Stimulated activated CD8-positive, alpha-beta memory T cell treated with anti-CD3 and anti-CD28 coated beads, Interleukin-15, amount 100 ng/mL, for 4 hours (primary cell): ENCODE measurements around the gene RHNO1.

Source experiments
- DNase-seq, 2 donors: peaks; one replicate each; pipeline ENCODE4 v3.0.0-alpha.2; 2020; ENCODE audit warnings: low read depth in 2 of 2

RHNO1 gene

GRCh38 chr12:2902272-2902880 is 25.4 kb downstream of the RHNO1 start:
- no peak for DNase-seq

DNA sequence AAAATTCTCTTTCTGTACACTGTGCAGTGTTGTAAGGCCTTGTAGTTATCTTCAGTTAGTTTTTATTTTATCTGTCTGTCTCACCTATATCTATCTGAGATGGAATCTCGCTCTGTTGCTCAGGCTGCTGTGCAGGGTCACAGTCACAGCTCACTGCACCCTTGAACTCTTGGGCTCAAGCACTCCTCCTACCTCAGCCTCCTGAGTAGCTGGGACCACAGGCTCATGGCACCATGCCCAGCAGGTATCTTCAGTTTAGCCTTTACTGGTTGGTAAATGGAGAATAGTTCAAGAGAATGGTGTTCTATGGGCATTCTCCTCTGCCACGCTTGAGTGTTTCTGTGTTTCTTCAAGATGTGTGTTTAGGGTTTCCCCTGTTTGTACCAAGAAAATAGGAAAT is 27.2 kb downstream of the RHNO1 start:
- no peak for DNase-seq

GRCh38 chr12:2912216-2912575 is 35.2 kb downstream of the RHNO1 start:
- DNase-seq, result no peak

GRCh38 chr12:2919249-2919648 is 42.2 kb downstream of the RHNO1 start:
- no peak for DNase-seq

- no peak for DNase-seq
These were observed 45.3 kb downstream of the RHNO1 start for GRCh38 chr12:2922329-2922728.

- DNase-seq, result no peak
These were observed 46.0 kb downstream of the RHNO1 start for GRCh38 chr12:2923057-2923456.

- DNase-seq, result no peak
These were observed 47.0 kb downstream of the RHNO1 start for GRCh38 chr12:2924019-2924418.

DNA sequence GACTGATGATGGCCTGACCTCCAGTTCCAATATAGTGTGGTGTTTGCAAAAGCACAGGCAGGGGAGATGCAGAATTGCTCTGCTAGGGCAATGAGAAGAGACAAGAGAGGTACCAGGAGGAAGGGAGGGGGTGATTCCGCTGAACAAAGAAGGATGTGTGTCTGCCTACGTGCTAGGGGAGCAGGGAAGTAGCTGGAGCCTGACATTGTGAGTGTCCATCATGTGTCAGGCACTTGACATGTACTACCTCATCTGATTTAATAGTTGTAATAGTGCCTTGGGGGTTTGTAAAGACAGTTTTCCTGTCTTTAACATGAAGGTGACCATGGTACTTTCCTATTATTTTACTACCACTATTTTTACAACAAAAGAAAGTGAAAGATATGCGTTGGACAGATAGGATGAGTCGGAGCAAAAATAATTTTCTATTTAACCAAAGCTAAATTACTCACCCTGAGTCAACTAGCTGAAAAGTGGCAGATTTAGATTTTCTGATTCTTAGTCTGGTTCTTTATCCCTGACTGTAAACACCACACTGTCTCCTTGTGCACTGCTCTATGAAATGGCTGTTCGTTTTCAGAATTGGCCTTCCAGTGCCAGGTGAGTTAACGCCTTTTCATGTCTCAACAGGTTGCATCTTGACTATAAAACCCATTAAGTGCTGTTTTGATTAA is 48.4 kb downstream of the RHNO1 start:
- DNase-seq, result no peak

- no peak for DNase-seq
These were observed 53.8 kb downstream of the RHNO1 start for GRCh38 chr12:2930865-2931264.

DNA sequence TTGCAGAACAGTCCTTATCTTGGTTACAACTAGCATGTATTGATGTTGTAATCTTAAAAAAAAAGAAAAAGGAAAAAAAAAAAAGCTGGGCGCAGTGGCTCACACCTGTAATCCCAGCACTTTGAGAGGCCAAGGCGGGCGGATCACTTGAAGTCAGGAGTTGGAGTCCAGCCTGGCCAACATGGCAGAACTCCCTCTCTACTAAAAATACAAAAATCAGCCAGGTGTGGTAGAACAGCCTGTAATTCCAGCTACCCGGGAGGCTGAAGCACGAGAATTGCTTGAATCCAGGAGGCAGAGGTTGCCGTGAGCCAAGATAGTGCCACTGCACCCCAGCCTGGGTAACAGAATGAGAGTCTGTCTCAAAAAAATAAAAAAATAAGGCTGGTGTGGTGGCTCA is 56.6 kb downstream of the RHNO1 start:
- DNase-seq, result no peak

DNA sequence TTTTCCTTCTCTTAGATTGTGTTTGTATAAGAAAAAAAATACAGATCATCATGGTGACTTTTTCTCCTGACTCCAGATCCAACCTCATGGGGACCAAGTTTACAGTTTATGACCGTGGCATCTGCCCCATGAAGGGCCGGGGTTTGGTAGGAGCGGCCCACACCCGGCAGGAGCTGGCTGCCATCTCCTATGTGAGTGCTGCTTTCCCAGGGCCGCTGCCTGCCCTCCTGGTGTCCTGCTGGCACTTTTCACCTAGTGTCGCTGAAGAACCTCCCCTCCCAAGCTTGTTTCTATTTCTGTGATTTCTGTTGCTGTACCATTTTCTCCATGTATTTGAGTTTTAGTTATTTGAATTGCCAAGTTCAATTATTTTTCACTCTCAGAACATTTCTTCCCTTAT is 57.3 kb downstream of the RHNO1 start:
- no peak for DNase-seq

DNA sequence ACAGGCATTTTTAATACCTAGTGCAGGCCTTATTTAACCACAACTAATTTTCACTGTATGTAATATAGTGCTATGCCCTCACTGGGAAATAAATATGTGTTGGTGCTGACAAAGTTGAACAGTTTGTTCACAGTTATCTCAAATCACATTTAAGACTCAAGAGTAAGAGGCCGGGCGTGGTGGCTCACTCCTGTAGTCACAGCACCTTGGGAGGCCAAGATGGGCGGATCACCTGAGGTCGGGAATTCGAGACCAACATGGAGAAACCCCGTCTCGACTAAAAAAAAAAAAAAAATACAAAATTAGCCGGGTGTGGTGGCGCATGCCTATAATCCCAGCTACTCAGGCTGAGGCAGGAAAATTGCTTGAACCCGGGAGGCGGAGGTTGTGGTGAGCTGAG is 59.3 kb downstream of the RHNO1 start:
- DNase-seq, result no peak

GRCh38 chr12:2937500-2937899 is 60.5 kb downstream of the RHNO1 start:
- DNase-seq, result no peak
